Lung (tissue), 16 donors: ENCODE results near the gene ELAVL4. TPM values are rescaled to one million over a fixed set of nuclear protein-coding genes. Genes with fewer than 3 reads are reported as not detected.

Source experiments
- ATAC-seq: fragments of 200-7000 bp; cut with Tn5 transposase; one replicate; pipeline ENCODE4 v1.9.1; 2020; ENCODE audit warnings: moderate number of reproducible peaks; ENCODE audit not compliant: insufficient read depth, low FRiP score
- DNase-seq, 3 donors: peaks; one replicate each; pipeline ENCODE4 v3.0.0-alpha.2; 2013 to 2017
- H3K27ac ChIP-seq, 2 donors: one replicate each; pipeline ENCODE4 v1.5.1; 2013; ENCODE audit warnings: mild to moderate bottlenecking in 2 of 2, moderate library complexity in 2 of 2, control low read depth in 1 of 2, inconsistent platforms in 1 of 2, low read depth in 1 of 2, low read length in 1 of 2
- H3K27me3 ChIP-seq, 3 donors: one replicate each; pipeline ENCODE4 v1.5.1; 2013; ENCODE audit warnings: low read length in 2 of 3; ENCODE audit not compliant: control insufficient read depth in 3 of 3, insufficient read depth in 3 of 3
- H3K36me3 ChIP-seq, 4 donors: one replicate each; pipeline ENCODE4 v1.5.1; 2013; ENCODE audit warnings: low read length in 4 of 4, mild to moderate bottlenecking in 1 of 4, moderate library complexity in 1 of 4; ENCODE audit not compliant: control insufficient read depth in 4 of 4, insufficient read depth in 4 of 4
- H3K4me1 ChIP-seq, 5 donors: one replicate each; pipeline ENCODE4 v1.5.1; 2013; ENCODE audit warnings: low read length in 5 of 5, mild to moderate bottlenecking in 2 of 5, moderate library complexity in 1 of 5; ENCODE audit not compliant: control insufficient read depth in 5 of 5, insufficient read depth in 5 of 5
- H3K4me3 ChIP-seq: one replicate; pipeline ENCODE4 v1.5.1; 2013; ENCODE audit warnings: mild to moderate bottlenecking, control low read depth, moderate library complexity
- H3K9ac ChIP-seq, 2 donors: one replicate each; pipeline ENCODE4 v1.5.1; 2013; ENCODE audit warnings: low read length in 2 of 2, control low read depth in 1 of 2; ENCODE audit not compliant: insufficient read depth in 1 of 2
- H3K9me3 ChIP-seq, 4 donors: one replicate each; pipeline ENCODE4 v1.5.1; 2013; ENCODE audit warnings: low read length in 3 of 4, mild to moderate bottlenecking in 1 of 4, moderate library complexity in 1 of 4; ENCODE audit not compliant: control insufficient read depth in 4 of 4, insufficient read depth in 3 of 4
- CTCF ChIP-seq: IDR thresholded peaks from 2 replicates; pipeline ENCODE4 v1.5.1; 2012; ENCODE audit warnings: mild to moderate bottlenecking; ENCODE audit errors: control extremely low read depth, extremely low read depth
- WGBS, 2 donors: extraction: QIAGEN DNeasy Blood & Tissue Kit; methylation state at CpG; one replicate each; pipeline ENCODE4 v1.1.7; 2013; 5-methylcytosine and 5-hydroxymethylcytosine counted together
- long read RNA-seq, 5 donors: transcript quantifications; one replicate each; lab custom pipeline, GENCODE V29; 2026
- polyA plus RNA-seq, 2 donors: library from polyadenylated mRNA; stranded (reverse); fragments of 200-250 nt; gene quantifications; one replicate each; pipeline ENCODE4 v1.2.1, GENCODE V29; 2013
- total RNA-seq, 2 donors: library from RNA; depleted of rRNA in 1 of 2; stranded (reverse); fragments of >200 nt in 1 of 2; gene quantifications; one replicate each; pipeline ENCODE4 v1.2.1, GENCODE V29; 2014 to 2021
- donor health status: control.
- donor health status: control.
- donor health status: Bipolar disorder and iron deficiency.
- donor health status: healthy.
- donor health status: DM: yes; HTN: yes; CAD: no.

ELAVL4 gene
- total RNA-seq, result under 1 TPM; 0.55 to 0.74 TPM
- under 1 TPM; 0.03 to 0.04 TPM for polyA plus RNA-seq
- long read RNA-seq, donor 1, result 0 reads
- long read RNA-seq, donor 2, result 0 reads
- long read RNA-seq, donor 3, result 0 reads
- long read RNA-seq, donor 4, result 0 reads
- long read RNA-seq, donor 5, result 0 reads

- peaks cover 0 to 7% (median 0%) of the 10 kb centered on the region in 5 donors for H3K4me1 ChIP-seq
- no peak within 1 kb of the TSS for H3K9ac ChIP-seq
- H3K36me3 ChIP-seq, result no peaks in the 10 kb centered on the region
- peaks cover 0 to 2% (median 0%) of the 10 kb centered on the region in 4 donors for H3K9me3 ChIP-seq
- no peak for ATAC-seq
- H3K27me3 ChIP-seq, result peaks cover 0 to 23% (median 17%) of the 10 kb centered on the region in 3 donors
- no peak within 1 kb of the TSS for H3K27ac ChIP-seq
- TF ChIP-seq CTCF, result no peak
- no peak for DNase-seq
- WGBS, 2 donors, result 44 to 52% methylated on average over 11 of the region's 11 CpGs
- no peak within 1 kb of the TSS for H3K4me3 ChIP-seq
Observed at GRCh38 chr1:50108497-50109059, at the start of gene ELAVL4. Gene ELAVL4, plus strand, starts transcription at chr1:50108920. Its CDS starts 270 bp downstream, at chr1:50109190.

GRCh38 chr1:50060279-50060678 lies 48.4 kb upstream of the ELAVL4 start:
- WGBS, 2 donors, result 64 to 78% methylated on average over 3 of the region's 3 CpGs
- ATAC-seq, result no peak
- DNase-seq, result peak; percentile 28 to 59 (median 46)

GRCh38 chr1:50066806-50067205 lies 41.9 kb upstream of the ELAVL4 start:
- Histone ChIP-seq H3K9ac (no peak overlapping the region), H3K4me1 (no peaks in the 10 kb centered on the region), H3K27me3 (no peaks in the 10 kb centered on the region), H3K36me3 (no peaks in the 10 kb centered on the region), H3K27ac (no peak overlapping the region), H3K4me3 (no peak overlapping the region), H3K9me3 (no peaks in the 10 kb centered on the region)
- DNase-seq (no peak), ATAC-seq (no peak)
- 60 to 71% methylated on average over 1 of the region's 1 CpG for WGBS, 2 donors
- TF ChIP-seq CTCF, result no peak

More at GRCh38 chr1:50060279-50060678, 48.4 kb upstream of the ELAVL4 start:
- H3K9me3 ChIP-seq, result no peaks in the 10 kb centered on the region
- H3K9ac ChIP-seq, result no peak overlapping the region
- no peaks in the 10 kb centered on the region for H3K27me3 ChIP-seq
- no peak for TF ChIP-seq CTCF
- H3K4me1 ChIP-seq, result no peaks in the 10 kb centered on the region
- no peaks in the 10 kb centered on the region for H3K36me3 ChIP-seq
- H3K4me3 ChIP-seq, result no peak overlapping the region
- no peak overlapping the region for H3K27ac ChIP-seq

- H3K27me3 ChIP-seq, result no peaks in the 10 kb centered on the region
- no peak for DNase-seq
- TF ChIP-seq CTCF, result no peak
- no peak for ATAC-seq
- no peaks in the 10 kb centered on the region for H3K4me1 ChIP-seq
- H3K36me3 ChIP-seq, result no peaks in the 10 kb centered on the region
- no peak overlapping the region for H3K4me3 ChIP-seq
- no peak overlapping the region for H3K9ac ChIP-seq
- no peaks in the 10 kb centered on the region for H3K9me3 ChIP-seq
- H3K27ac ChIP-seq, result no peak overlapping the region
- 75 to 88% methylated on average over 2 of the region's 2 CpGs for WGBS, 2 donors
Observed at GRCh38 chr1:50074931-50075330, 33.8 kb upstream of the ELAVL4 start.
